ENCODE measurements around the gene ATP2B1. TPM values are rescaled to one million over a fixed set of nuclear protein-coding genes. Genes with fewer than 3 reads are reported as not detected.

ATP2B1 gene
- total and polyA plus RNA-seq, 2 of the 13 experiments (the other 11 are each of a cell fraction or from before 2014, with no cell fraction given) = 12.1 to 60.2 TPM

- DNase-seq (ENCODE audit: low spot score) = no peak
- POLR2A ChIA-PET = interaction anchor here (1.5 kb wide), 1 partner anchor 20 kb away, joined by 3 read pairs; no protein-coding TSS in a partner anchor
- Histone ChIP-seq H4K20me1 (ENCODE audit: insufficient read depth, low read length) (no peaks in the 10 kb centered on the region; the same call in none of the 2 replicates), H3K4me2 (ENCODE audit: low read depth, low read length) (no peak overlapping the region), H3K27me3 (ENCODE audit: control insufficient read depth in 1 of 2, insufficient read depth in 2 of 2, low read length in 2 of 2) (no peaks in the 10 kb centered on the region), H2AFZ (ENCODE audit: low read length) (no peak overlapping the region), H3K9ac (ENCODE audit: insufficient read depth, low read depth, low read length) (no peak overlapping the region), H3K9me3 (ENCODE audit: low read length) (no peaks in the 10 kb centered on the region), H3K4me3 (replicated peaks in 1 of 3; ENCODE audit: insufficient read depth in 1 of 3, low read depth in 2 of 3, low read length in 3 of 3) (no peak overlapping the region), H3K27ac (ENCODE audit: extremely low read length, insufficient read depth, low read length) (no peak overlapping the region), H3K4me1 (ENCODE audit: insufficient read depth, low read length) (peaks cover 43% of the 10 kb centered on the region), H3K36me3 (replicated peaks in 1 of 2; ENCODE audit: control insufficient read depth in 1 of 2, insufficient read depth in 2 of 2, low read length in 2 of 2) (no peaks in the 10 kb centered on the region), H3K79me2 (ENCODE audit: insufficient read depth, low read length) (peaks cover 98% of the 10 kb centered on the region)
- intact Hi-C loops (cut with micrococcal nuclease; ENCODE audit: unreplicated experiment) = no loop called here
- BruUV-seq (replicated peaks) = no TSS peak
- FAIRE-seq = no peak
- CTCF ChIA-PET (ENCODE audit: low intra/inter-chr PET ratio, low total read pairs) = no interaction called here
- ATAC-seq = no peak
- in situ Hi-C loops (cut with HindIII; ENCODE audit: extremely low pct_ligation_motif_present, low pct_unique_long_range_greater_than_20kb) = no loop called here
- WGBS (ENCODE audit: low lambda C conversion rate) = 96% methylated on average over 3 of the region's 3 CpGs
- TF ChIP-seq LRRFIP1 (CRISPR knock-in tag; conservative IDR thresholded peaks at IDR 0.05) (no peak), ZFP36L1 (CRISPR knock-in tag; IDR thresholded peaks at IDR 0.05) (no peak), BRCA1 (CRISPR knock-in tag; IDR thresholded peaks at IDR 0.05) (no peak), TERF1 (CRISPR knock-in tag; IDR thresholded peaks at IDR 0.05) (no peak), NKX3-1 (CRISPR knock-in tag; IDR thresholded peaks at IDR 0.05) (no peak), ZNF513 (CRISPR knock-in tag; conservative IDR thresholded peaks at IDR 0.05) (no peak), KDM5A (IDR thresholded peaks at IDR 0.05; ENCODE audit: borderline replicate concordance, low read length) (no peak), YY1 (IDR thresholded peaks at IDR 0.05; ENCODE audit: insufficient read depth, insufficient replicate concordance, low read depth, low read length) (no peak), SUZ12 (IDR thresholded peaks at IDR 0.05; ENCODE audit: low read depth, low read length) (no peak), IKZF1 (IDR thresholded peaks at IDR 0.05) (no peak), ZNF550 (CRISPR knock-in tag; IDR thresholded peaks at IDR 0.05; ENCODE audit: borderline replicate concordance) (no peak), SNRNP70 (IDR thresholded peaks at IDR 0.05; ENCODE audit: low read depth, low read length) (no peak), GZF1 (CRISPR knock-in tag; IDR thresholded peaks at IDR 0.05) (no peak), SMARCE1 (IDR thresholded peaks at IDR 0.05; ENCODE audit: borderline replicate concordance) (no peak), GLMP (CRISPR knock-in tag; IDR thresholded peaks at IDR 0.05; ENCODE audit: borderline replicate concordance) (no peak)
These were observed 19.3 kb downstream of the ATP2B1 start for GRCh38 chr12:89689306-89689705.
